KOPT-K1 (cell line): ENCODE measurements around the gene GDF7.

Source experiments
- H3K27ac ChIP-seq: fragments of 200-600 bp; sonication (generic); 2 replicates; pipeline ENCODE4 v1.5.1; 2016; ENCODE audit warnings: antibody characterized with exemption, mild to moderate bottlenecking, low read depth, low read length; ENCODE audit not compliant: poor library complexity, severe bottlenecking
- H3K36me3 ChIP-seq: fragments of 200-600 bp; sonication (generic); 2 replicates; pipeline ENCODE4 v1.5.1; 2017; ENCODE audit warnings: antibody characterized with exemption, mild to moderate bottlenecking, low read length, moderate library complexity; ENCODE audit not compliant: insufficient read depth
- H3K9me3 ChIP-seq: fragments of 200-600 bp; sonication (generic); 2 replicates; pipeline ENCODE4 v1.5.1; 2017; ENCODE audit warnings: antibody characterized with exemption, low read length, mild to moderate bottlenecking; ENCODE audit not compliant: insufficient read depth, poor library complexity, severe bottlenecking

GDF7 gene

GRCh38 chr2:20657522-20658235 is 9.3 kb upstream of the GDF7 start:
- Histone ChIP-seq H3K9me3 (no peaks in the 10 kb centered on the region), H3K27ac (no peak overlapping the region), H3K36me3 (no peaks in the 10 kb centered on the region)

GRCh38 chr2:20660506-20661420 is 6.2 kb upstream of the GDF7 start:
- no peaks in the 10 kb centered on the region for H3K36me3 ChIP-seq
- H3K9me3 ChIP-seq, result no peaks in the 10 kb centered on the region
- no peak overlapping the region for H3K27ac ChIP-seq

DNA sequence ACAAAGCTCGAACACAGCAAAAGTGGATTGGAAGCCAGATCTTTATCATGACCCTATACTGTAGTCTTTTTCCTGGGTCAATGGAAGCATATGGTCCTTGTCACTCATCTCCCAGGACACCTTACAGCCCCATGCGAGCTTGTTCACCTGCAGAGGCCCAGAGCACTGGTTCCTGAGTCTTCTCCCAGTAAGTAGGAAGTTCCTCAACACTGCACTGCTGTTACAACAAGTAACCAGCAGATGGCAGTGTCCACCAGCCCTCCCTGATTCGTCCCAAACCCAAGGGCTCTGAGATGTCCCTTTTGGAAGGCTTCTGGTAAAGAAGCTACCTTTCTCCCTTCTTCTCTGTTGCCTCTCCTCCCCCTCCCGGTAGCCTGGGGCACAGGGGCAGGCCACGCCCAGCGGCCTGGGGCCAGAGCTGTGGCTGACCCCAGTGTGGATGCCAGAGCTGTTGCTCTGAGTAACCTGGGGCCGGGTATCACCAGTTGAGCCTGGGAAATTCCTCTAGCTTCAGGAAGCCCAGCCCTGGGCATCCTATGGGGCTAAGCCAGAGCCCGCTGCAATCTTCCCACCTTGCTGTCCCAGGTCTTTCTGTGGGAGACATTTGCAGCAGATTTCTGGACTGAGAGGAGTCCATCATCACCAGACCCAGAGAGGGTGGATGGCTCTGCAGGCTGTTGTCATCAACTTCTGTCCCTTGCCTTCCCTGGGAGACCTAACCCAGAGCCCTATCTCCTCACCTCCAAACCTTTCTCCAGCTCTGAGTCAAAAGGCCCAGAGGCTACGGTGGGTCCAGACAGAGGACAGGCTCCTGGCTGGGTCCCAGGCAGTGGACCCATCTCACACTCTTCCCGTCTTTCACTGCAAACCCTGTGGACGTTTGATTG is 5.3 kb upstream of the GDF7 start:
- no peak overlapping the region for H3K27ac ChIP-seq
- no peaks in the 10 kb centered on the region for H3K9me3 ChIP-seq
- no peaks in the 10 kb centered on the region for H3K36me3 ChIP-seq

DNA sequence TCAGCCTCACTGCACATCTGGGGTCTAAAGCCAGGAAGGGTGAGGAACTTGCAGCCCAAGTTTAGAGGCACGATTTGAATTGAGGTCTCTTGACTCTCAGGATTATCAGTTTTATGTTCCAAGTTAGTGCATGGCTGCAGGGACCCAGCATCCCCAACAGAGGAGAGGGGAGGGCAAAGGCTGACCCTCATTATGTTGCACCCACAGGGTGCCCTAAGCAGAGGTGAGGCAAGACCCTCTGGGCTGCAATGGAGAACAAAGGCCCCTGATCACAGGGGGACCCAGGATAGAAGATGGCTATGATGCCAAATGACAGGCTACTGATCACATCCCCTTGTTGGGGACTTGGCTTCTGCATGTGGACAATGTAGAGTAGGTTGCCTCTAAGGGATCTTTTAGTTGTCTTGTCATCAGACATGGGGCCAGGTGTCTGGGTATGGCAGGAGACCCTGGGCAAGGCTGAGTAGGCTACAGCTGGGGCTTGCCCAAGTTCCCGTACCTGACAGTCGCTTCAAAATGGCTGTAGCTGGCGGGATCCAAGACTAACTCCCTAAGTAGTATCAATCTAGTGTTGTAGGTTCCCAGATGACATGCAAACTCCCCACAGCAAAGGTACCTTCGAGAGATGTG is 4.5 kb upstream of the GDF7 start:
- H3K9me3 ChIP-seq, result no peaks in the 10 kb centered on the region

GRCh38 chr2:20663196-20664070 is 3.5 kb upstream of the GDF7 start:
- Histone ChIP-seq H3K36me3 (no peaks in the 10 kb centered on the region), H3K27ac (no peak overlapping the region), H3K9me3 (no peaks in the 10 kb centered on the region)

More for the DNA sequence above, 4.5 kb upstream of the GDF7 start:
- Histone ChIP-seq H3K36me3 (no peaks in the 10 kb centered on the region), H3K27ac (no peak overlapping the region)

DNA sequence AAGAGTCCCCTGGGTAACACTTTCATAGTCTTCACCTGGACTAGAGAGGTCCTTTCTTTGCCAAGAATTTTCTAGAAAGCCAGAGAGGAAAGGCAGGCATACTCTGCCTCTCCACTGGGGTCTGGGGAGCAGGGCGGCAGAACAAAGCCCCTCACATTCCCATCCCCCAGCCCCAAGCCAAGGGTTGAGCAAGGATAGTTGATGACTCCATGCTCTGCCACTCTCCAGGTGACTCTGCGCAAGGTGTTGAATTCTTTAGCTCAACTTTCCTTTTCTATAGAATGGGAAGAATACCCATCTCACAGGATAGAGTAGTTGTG is 2.9 kb upstream of the GDF7 start:
- H3K9me3 ChIP-seq, result no peaks in the 10 kb centered on the region
- no peak overlapping the region for H3K27ac ChIP-seq
- no peaks in the 10 kb centered on the region for H3K36me3 ChIP-seq

DNA sequence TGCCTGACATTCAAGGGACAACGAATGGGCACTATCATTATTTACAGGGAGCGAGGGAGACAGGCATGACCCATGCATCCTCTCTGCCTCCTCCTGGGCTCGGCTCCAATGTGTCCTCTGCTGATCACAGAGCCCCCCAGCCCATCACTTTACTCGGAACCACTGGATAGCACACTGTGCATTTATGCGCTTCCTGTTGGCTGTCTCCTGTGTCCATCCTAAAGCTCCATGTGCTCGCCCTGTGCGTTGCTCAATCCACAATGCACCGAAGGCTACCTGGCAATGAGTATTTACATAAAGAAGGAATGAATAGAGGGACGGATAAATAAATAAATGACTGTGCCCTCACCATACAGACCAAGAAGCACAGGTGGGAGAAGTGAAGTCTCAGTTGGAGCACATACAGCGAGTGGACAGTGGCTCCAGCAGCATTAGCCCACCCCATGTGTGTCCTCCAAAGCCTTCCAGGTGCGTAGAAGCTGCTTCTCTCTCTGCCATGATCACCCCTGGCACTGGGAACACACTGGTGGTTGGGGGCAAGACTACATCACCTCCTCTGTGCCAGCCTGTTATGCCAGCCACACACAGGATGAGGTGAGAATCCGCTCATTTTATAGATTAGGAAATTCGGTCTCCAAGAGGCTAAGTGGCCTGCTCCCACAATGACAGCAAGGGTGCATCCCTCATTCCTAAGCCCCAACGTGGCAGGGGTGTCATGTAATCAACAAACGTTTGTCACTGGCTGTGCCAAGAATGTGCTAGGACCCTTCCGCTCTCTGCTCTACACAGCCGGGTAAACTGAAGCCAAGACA is 2.3 kb upstream of the GDF7 start:
- Histone ChIP-seq H3K27ac (no peak overlapping the region), H3K9me3 (no peaks in the 10 kb centered on the region), H3K36me3 (no peaks in the 10 kb centered on the region)

DNA sequence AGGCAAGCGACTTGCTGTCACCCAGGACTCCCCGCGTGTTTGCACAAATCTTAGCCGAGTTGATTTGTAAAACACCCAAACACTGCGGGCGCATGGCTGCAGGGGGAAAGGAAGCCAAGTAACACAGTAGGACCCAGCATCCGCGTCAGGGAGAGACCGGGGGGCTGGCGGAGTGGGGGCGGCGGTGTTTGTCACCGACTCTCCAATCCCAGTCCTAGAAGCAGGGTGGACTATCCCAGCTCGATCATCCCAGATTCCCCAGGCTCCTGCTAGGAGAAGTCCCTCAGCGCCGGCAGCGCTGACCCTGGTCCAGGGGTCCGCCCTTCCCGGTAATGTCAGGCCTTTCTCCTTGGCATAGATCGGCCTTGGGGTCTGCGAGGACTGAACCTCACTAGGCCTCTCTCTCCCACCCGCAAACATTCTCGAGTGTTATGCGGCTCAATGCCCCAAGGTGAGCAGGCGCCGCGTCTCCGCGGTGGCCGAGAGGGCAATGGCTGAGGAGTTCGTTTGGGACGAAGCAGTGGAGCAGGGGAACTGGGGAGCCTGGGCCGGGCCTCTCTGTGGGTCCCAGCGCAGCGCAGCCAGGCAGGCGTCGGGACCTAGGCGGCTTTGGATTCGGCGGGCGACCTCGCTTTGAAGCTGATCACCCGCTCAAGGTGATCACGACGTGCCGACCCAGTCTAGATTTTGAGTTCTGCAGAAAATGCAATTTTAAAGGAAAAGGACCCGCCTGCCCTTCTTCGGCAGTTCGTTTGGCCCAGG is 1.5 kb upstream of the GDF7 start:
- Histone ChIP-seq H3K9me3 (no peaks in the 10 kb centered on the region), H3K36me3 (no peaks in the 10 kb centered on the region), H3K27ac (no peak overlapping the region)

DNA sequence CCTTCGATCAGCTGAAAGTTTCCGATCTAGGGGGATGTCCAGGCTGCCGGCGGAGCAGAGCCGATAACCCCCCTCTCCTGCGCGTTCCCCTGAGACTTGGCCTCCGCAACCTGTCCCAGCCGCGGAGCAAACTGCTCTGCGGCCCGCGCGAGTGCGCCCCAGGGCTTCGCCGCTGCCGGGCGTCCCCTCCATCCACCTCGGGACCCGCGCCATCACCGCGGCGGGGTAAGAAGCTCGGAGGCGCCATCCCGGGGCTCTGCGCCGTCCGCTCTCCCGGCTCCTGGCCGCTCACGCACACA is 990 bp upstream of the GDF7 start:
- Histone ChIP-seq H3K27ac (no peak overlapping the region), H3K36me3 (no peaks in the 10 kb centered on the region), H3K9me3 (no peaks in the 10 kb centered on the region)

DNA sequence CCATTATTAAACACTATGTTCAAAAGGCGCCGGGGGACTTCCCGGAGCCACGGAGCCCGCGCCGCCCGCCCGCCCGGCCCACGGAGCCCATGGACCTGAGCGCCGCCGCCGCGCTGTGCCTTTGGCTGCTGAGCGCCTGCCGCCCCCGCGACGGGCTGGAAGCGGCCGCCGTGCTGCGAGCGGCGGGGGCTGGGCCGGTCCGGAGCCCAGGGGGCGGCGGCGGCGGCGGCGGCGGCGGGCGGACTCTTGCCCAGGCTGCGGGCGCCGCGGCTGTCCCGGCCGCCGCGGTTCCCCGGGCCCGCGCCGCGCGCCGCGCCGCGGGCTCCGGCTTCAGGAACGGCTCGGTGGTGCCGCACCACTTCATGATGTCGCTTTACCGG is 197 bp downstream of the GDF7 start:
- Histone ChIP-seq H3K36me3 (no peaks in the 10 kb centered on the region), H3K27ac (no peak overlapping the region), H3K9me3 (no peaks in the 10 kb centered on the region)

DNA sequence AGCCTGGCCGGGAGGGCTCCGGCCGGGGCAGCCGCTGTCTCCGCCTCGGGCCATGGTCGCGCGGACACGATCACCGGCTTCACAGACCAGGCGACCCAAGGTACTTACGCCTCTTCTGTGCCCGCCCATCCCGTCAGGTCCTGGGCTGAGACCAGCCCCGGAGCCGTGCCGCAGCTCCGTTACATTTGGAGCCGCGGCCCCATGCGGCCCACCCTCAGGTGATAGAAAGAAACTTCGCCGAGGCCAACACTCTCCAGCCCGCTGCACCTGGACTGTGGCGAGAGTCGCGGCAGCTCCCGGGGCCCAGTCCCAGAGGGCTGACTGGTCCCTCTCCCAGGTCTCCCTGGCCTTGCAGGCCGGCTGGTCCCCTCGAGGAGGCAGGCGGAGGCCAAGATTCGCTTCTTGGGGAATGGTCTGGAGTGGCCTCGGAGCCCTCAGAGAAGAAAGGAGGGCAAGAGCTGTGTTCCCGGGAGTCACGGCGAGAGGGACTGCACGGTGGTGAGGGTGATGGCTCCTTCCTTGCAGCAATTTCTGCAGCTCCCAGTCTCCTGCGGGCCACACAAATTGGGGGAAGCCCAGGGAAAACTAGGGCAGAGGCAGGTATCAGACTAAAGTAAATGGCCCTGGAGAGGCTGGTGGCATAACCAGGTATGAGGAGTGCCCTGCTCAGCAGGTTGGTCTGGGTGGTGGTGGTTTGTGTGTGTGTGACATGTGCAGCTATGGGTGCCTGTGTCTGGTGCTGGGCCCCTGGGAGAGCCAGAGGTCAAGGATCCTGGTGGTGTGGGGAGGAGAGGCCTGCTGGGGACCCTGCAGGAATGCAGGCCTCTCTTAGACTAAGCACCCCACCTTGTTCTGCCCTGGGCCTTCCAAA is 822 bp downstream of the GDF7 start:
- Histone ChIP-seq H3K9me3 (no peaks in the 10 kb centered on the region), H3K36me3 (no peaks in the 10 kb centered on the region), H3K27ac (no peak overlapping the region)

- no peaks in the 10 kb centered on the region for H3K9me3 ChIP-seq
- H3K36me3 ChIP-seq, result no peaks in the 10 kb centered on the region
- no peak overlapping the region for H3K27ac ChIP-seq
Observed at GRCh38 chr2:20668451-20668850, 1.5 kb downstream of the GDF7 start.
